ENCODE measurements around the gene DIDO1. TPM values are rescaled to one million over a fixed set of nuclear protein-coding genes. Genes with fewer than 3 reads are reported as not detected.

Gene DIDO1
- total and polyA plus RNA-seq, 9 of the 15 experiments (the other 6 are each of a cell fraction or from before 2014, with no cell fraction given): 4.4 to 46.8 (median 31.2) TPM

- peaks cover 0 to 18% of the 10 kb centered on the region in 2 experiments; a peak in 2 of 5 replicates for H3K4me1 ChIP-seq (replicated peaks in 1 of 2; ENCODE audit: control insufficient read depth in 2 of 2, insufficient read depth in 2 of 2, low read length in 2 of 2)
- no peak overlapping the region for H3K27ac ChIP-seq (ENCODE audit: extremely low read depth, low read depth, low read length)
- H3K79me2 ChIP-seq (ENCODE audit: control insufficient read depth, insufficient read depth, low read length): no peaks in the 10 kb centered on the region
- H3K36me3 ChIP-seq (ENCODE audit: control insufficient read depth, insufficient read depth, low read length): peaks cover 66% of the 10 kb centered on the region
- CTCF ChIA-PET (ENCODE audit: low intra/inter-chr PET ratio): no interaction called here
- H2AFZ ChIP-seq (ENCODE audit: low read depth, low read length): no peak overlapping the region
- no peak overlapping the region for H3K9ac ChIP-seq (ENCODE audit: insufficient read depth in 1 of 2, low read depth in 2 of 2, low read length in 2 of 2)
- no peaks in the 10 kb centered on the region for H3K27me3 ChIP-seq (ENCODE audit: control insufficient read depth in 2 of 2, insufficient read depth in 2 of 2, low read length in 2 of 2)
- no peaks in the 10 kb centered on the region for H3K9me3 ChIP-seq (replicated peaks; ENCODE audit: control insufficient read depth, insufficient read depth, low read depth, low read length)
- H3K4me3 ChIP-seq: no peak overlapping the region
- no peak for TF ChIP-seq CAMTA2 (CRISPR knock-in tag; conservative IDR thresholded peaks at IDR 0.05)
- TF ChIP-seq, protein P1, sequence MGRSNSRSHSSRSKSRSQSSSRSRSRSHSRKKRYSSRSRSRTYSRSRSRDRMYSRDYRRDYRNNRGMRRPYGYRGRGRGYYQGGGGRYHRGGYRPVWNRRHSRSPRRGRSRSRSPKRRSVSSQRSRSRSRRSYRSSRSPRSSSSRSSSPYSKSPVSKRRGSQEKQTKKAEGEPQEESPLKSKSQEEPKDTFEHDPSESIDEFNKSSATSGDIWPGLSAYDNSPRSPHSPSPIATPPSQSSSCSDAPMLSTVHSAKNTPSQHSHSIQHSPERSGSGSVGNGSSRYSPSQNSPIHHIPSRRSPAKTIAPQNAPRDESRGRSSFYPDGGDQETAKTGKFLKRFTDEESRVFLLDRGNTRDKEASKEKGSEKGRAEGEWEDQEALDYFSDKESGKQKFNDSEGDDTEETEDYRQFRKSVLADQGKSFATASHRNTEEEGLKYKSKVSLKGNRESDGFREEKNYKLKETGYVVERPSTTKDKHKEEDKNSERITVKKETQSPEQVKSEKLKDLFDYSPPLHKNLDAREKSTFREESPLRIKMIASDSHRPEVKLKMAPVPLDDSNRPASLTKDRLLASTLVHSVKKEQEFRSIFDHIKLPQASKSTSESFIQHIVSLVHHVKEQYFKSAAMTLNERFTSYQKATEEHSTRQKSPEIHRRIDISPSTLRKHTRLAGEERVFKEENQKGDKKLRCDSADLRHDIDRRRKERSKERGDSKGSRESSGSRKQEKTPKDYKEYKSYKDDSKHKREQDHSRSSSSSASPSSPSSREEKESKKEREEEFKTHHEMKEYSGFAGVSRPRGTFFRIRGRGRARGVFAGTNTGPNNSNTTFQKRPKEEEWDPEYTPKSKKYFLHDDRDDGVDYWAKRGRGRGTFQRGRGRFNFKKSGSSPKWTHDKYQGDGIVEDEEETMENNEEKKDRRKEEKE (IDR thresholded peaks at IDR 0.05; ENCODE audit: borderline replicate concordance in 1 of 2, control insufficient read depth in 1 of 2, low read depth in 2 of 2, low read length in 1 of 2): no peak
- TF ChIP-seq E4F1 (CRISPR knock-in tag; IDR thresholded peaks at IDR 0.05; ENCODE audit: borderline replicate concordance): no peak
- TF ChIP-seq COPS2 (conservative IDR thresholded peaks at IDR 0.05): no peak
- no peak for TF ChIP-seq ZBTB43 (CRISPR knock-in tag; IDR thresholded peaks at IDR 0.05)
- TF ChIP-seq ZFX (CRISPR knock-in tag; IDR thresholded peaks at IDR 0.05): no peak
- TF ChIP-seq POLR2H (tag; IDR thresholded peaks at IDR 0.05; ENCODE audit: low read depth): no peak
- no peak for TF ChIP-seq SAFB (IDR thresholded peaks at IDR 0.05; ENCODE audit: borderline replicate concordance, low read depth, low read length)
- TF ChIP-seq TEAD1 (CRISPR knock-in tag; IDR thresholded peaks at IDR 0.05): no peak
- TF ChIP-seq ZNF696 (CRISPR knock-in tag; conservative IDR thresholded peaks at IDR 0.05): no peak
- POLR2A ChIA-PET: interaction anchor here (1.3 kb wide), 1 partner anchor 11 kb away, joined by 4 read pairs; no protein-coding TSS in a partner anchor
- ATAC-seq (no peak), DNase-seq (ENCODE audit: extremely low read depth in 1 of 4, low spot score in 3 of 4) (no peak), FAIRE-seq (no peak)
- intact Hi-C loops (cut with micrococcal nuclease) (no loop called here), in situ Hi-C loops (cut with MboI) (no loop called here)
- no peaks in the 10 kb centered on the region for H4K20me1 ChIP-seq (replicated peaks; ENCODE audit: control insufficient read depth, insufficient read depth, low read length)
- no TSS peak for BruUV-seq (replicated peaks)
- 95% methylated on average over 7 of the region's 7 CpGs for WGBS (ENCODE audit: insufficient coverage, low coverage, missing lambda C conversion rate)
- H3K9me1 ChIP-seq (ENCODE audit: control insufficient read depth, insufficient read depth, low read length): peaks cover 4% of the 10 kb centered on the region
- no peak overlapping the region for H3K4me2 ChIP-seq (ENCODE audit: insufficient read depth, low read length)
These were observed 39.6 kb downstream of the DIDO1 start for GRCh38 chr20:62886709-62887058.

Data from K562 (cell line).